ENCODE results near the gene PRELID2. TPM values are rescaled to one million over a fixed set of nuclear protein-coding genes. Genes with fewer than 3 reads are reported as not detected.

PRELID2 gene
- total and polyA plus RNA-seq, 2 donors (not counting 3 experiments of a cell fraction or from before 2014, with no cell fraction given) = 3.2 to 16.4 TPM

DNA sequence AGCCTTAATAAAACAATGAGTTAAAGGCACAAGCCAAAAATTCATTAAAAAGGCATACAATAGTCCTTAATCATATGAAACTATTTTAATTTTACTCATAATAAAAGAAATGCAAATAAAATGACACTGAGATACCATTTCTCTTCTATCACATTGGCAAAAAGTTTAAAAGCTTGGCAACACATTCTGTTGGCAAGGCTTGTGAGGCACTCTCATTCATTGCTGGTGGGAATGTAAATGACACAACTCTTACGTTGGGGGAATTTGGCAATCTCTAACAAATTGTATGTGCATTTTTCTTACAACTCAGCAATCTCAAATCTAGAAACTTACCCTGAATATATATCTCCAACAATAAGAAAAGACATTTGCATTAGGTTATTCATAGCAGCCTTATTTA is 111.6 kb downstream of the PRELID2 start:
- no peak overlapping the region for H3K9ac ChIP-seq (replicated peaks; ENCODE audit: extremely low read depth, insufficient read depth, low read length)
- H3K4me2 ChIP-seq (ENCODE audit: insufficient read depth, low read length) = no peak overlapping the region
- no peak overlapping the region for H3K27ac ChIP-seq (ENCODE audit: insufficient read depth, low read depth, low read length)
- CTCF ChIA-PET = interaction anchor here (1.3 kb wide), 1 partner anchor 88 kb away, joined by 4 read pairs; no protein-coding TSS in a partner anchor
- peaks cover 2% of the 10 kb centered on the region for H3K9me1 ChIP-seq (replicated peaks; ENCODE audit: control insufficient read depth, extremely low read depth, insufficient read depth, low read length)
- no peaks in the 10 kb centered on the region for H3K4me1 ChIP-seq (ENCODE audit: control insufficient read depth, extremely low read depth, insufficient read depth, low read length)
- H3K4me3 ChIP-seq (replicated peaks in 1 of 3; ENCODE audit: insufficient read depth in 1 of 3, low read depth in 1 of 3, low read length in 3 of 3) = no peak overlapping the region
- FAIRE-seq (no peak), DNase-seq (ENCODE audit: low read depth, low spot score) (no peak)
- TF ChIP-seq JUN (IDR thresholded peaks at IDR 0.05; ENCODE audit: borderline replicate concordance, insufficient read depth, insufficient read length, low read depth) (no peak), EZH2 (IDR thresholded peaks at IDR 0.05; ENCODE audit: borderline replicate concordance, low read depth, low read length, severe bottlenecking) (no peak), GATA2 (IDR thresholded peaks at IDR 0.05; ENCODE audit: insufficient read depth, insufficient read length, low read depth, low read length) (no peak), POLR2AphosphoS5 (IDR thresholded peaks at IDR 0.05; ENCODE audit: insufficient read depth, low read depth, low read length) (no peak), MAX (IDR thresholded peaks at IDR 0.05; ENCODE audit: insufficient read depth, insufficient read length) (no peak), MYC (IDR thresholded peaks at IDR 0.05; ENCODE audit: low read depth, low read length) (no peak), POLR2A (IDR thresholded peaks at IDR 0.05; ENCODE audit: low read depth, low read length) (no peak), FOS (IDR thresholded peaks at IDR 0.05; ENCODE audit: borderline replicate concordance, insufficient read depth, low read length) (no peak)
- TF ChIP-seq, protein P1, sequence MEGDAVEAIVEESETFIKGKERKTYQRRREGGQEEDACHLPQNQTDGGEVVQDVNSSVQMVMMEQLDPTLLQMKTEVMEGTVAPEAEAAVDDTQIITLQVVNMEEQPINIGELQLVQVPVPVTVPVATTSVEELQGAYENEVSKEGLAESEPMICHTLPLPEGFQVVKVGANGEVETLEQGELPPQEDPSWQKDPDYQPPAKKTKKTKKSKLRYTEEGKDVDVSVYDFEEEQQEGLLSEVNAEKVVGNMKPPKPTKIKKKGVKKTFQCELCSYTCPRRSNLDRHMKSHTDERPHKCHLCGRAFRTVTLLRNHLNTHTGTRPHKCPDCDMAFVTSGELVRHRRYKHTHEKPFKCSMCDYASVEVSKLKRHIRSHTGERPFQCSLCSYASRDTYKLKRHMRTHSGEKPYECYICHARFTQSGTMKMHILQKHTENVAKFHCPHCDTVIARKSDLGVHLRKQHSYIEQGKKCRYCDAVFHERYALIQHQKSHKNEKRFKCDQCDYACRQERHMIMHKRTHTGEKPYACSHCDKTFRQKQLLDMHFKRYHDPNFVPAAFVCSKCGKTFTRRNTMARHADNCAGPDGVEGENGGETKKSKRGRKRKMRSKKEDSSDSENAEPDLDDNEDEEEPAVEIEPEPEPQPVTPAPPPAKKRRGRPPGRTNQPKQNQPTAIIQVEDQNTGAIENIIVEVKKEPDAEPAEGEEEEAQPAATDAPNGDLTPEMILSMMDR (IDR thresholded peaks at IDR 0.05; ENCODE audit: extremely low read depth in 1 of 2, insufficient read depth in 1 of 2, low read depth in 1 of 2, low read length in 2 of 2) = no peak
- no TSS peak for BruUV-seq (replicated peaks)
- dilution Hi-C loops (cut with MboI; ENCODE audit: extremely low pct_ligation_motif_present, low sequenced_read_pairs) = no loop called here
- no peaks in the 10 kb centered on the region for H3K79me2 ChIP-seq (ENCODE audit: control insufficient read depth, insufficient read depth, low read length)
- H3K36me3 ChIP-seq (ENCODE audit: control insufficient read depth in 2 of 2, extremely low read depth in 1 of 2, insufficient read depth in 2 of 2, low read length in 2 of 2) = no peaks in the 10 kb centered on the region
- H2AFZ ChIP-seq (ENCODE audit: low read depth, low read length) = no peak overlapping the region
- POLR2A ChIA-PET = no interaction called here
- no peaks in the 10 kb centered on the region for H4K20me1 ChIP-seq (replicated peaks; ENCODE audit: control insufficient read depth, extremely low read depth, insufficient read depth, low read length)
- no peaks in the 10 kb centered on the region for H3K9me3 ChIP-seq (replicated peaks; ENCODE audit: control insufficient read depth, insufficient read depth, low read length)
- H3K27me3 ChIP-seq (ENCODE audit: control insufficient read depth in 2 of 2, insufficient read depth in 2 of 2, low read length in 2 of 2) = no peaks in the 10 kb centered on the region
- intact Hi-C loops (cut with micrococcal nuclease) = no loop called here
